Activated CD8-positive, alpha-beta memory T cell treated with anti-CD3 and anti-CD28 coated beads, Interleukin-2, amount 50 U/mL, for 48 hours (primary cell): ENCODE data around the gene STAU1.
"Not testable (repeated sequence)": the region's sequence is repeated elsewhere in the genome, so short reads cannot be mapped to it uniquely, and the experiment has no call there.

ENCODE experiments used
- DNase-seq: peaks from one replicate; pipeline ENCODE4 v3.0.0-alpha.2; 2020

STAU1 gene

GRCh38 chr20:49112596-49113274 lies 75.4 kb downstream of the STAU1 start:
- no peak for DNase-seq

- no peak for DNase-seq
Measured at GRCh38 chr20:49110767-49111694, 77.1 kb downstream of the STAU1 start.

GRCh38 chr20:49106328-49106727 lies 81.8 kb downstream of the STAU1 start:
- DNase-seq, result no peak

- DNase-seq, result not testable (repeated sequence)
Measured at GRCh38 chr20:49104979-49105547, 83.1 kb downstream of the STAU1 start.

- no peak for DNase-seq
Measured at GRCh38 chr20:49104365-49104648, 83.8 kb downstream of the STAU1 start.

GRCh38 chr20:49103647-49104364 lies 84.3 kb downstream of the STAU1 start:
- DNase-seq, result no peak

GRCh38 chr20:49103019-49103418 lies 85.1 kb downstream of the STAU1 start:
- no peak for DNase-seq

- no peak for DNase-seq
Measured at GRCh38 chr20:49100972-49101371, 87.2 kb downstream of the STAU1 start.

GRCh38 chr20:49100292-49100691 lies 87.8 kb downstream of the STAU1 start:
- DNase-seq, result not testable (repeated sequence)

GRCh38 chr20:49099011-49099410 lies 89.1 kb downstream of the STAU1 start:
- no peak for DNase-seq

GRCh38 chr20:49098136-49098535 lies 90.0 kb downstream of the STAU1 start:
- no peak for DNase-seq

GRCh38 chr20:49097159-49097558 lies 91.0 kb downstream of the STAU1 start:
- no peak for DNase-seq

GRCh38 chr20:49096203-49096730 lies 91.9 kb downstream of the STAU1 start:
- DNase-seq, result no peak

- DNase-seq, result no peak
Measured at GRCh38 chr20:49091762-49092161, 96.4 kb downstream of the STAU1 start.

- no peak for DNase-seq
Measured at GRCh38 chr20:49091104-49091503, 97.0 kb downstream of the STAU1 start.

GRCh38 chr20:49082295-49082694 lies 105.8 kb downstream of the STAU1 start:
- not testable (repeated sequence) for DNase-seq

- no peak for DNase-seq
Measured at GRCh38 chr20:49078310-49078709, 109.8 kb downstream of the STAU1 start.

GRCh38 chr20:49074521-49074920 lies 113.6 kb downstream of the STAU1 start:
- DNase-seq, result no peak
